Right lobe of liver (tissue), 6 donors: Measurements from ENCODE around the gene TPRKB. TPM values are rescaled to one million over a fixed set of nuclear protein-coding genes. Genes with fewer than 3 reads are reported as not detected.
"Not testable (repeated sequence)": the region's sequence is repeated elsewhere in the genome, so short reads cannot be mapped to it uniquely, and the experiment has no call there.

Experiments used
- ATAC-seq, 4 donors: fragments of 200-7000 bp; cut with Tn5 transposase; one replicate each; pipeline ENCODE4 v1.9.1; 2020; ENCODE audit warnings: mild to moderate bottlenecking in 4 of 4, moderate library complexity in 4 of 4
- DNase-seq, 3 donors: peaks; one replicate each; pipeline ENCODE4 v3.0.0-alpha.2; 2020
- H3K27ac ChIP-seq, 3 donors: fragments of 200-600 bp; one replicate each; pipeline ENCODE4 v1.8.0; 2022
- H3K27me3 ChIP-seq, 2 donors: fragments of 200-600 bp; one replicate each; pipeline ENCODE4 v1.8.0; 2022
- H3K36me3 ChIP-seq, 4 donors: fragments of 200-600 bp; sonication (generic) in 1 of 4; one replicate each; pipeline versions ENCODE4 v1.5.1 to v1.8.0; 2017 to 2022; ENCODE audit warnings: control low read depth in 1 of 4
- H3K4me1 ChIP-seq, 4 donors: fragments of 200-600 bp; sonication (generic) in 1 of 4; one replicate each; pipeline versions ENCODE4 v1.5.1 to v1.8.0; 2017 to 2022; ENCODE audit warnings: control low read depth in 1 of 4
- H3K4me3 ChIP-seq, 3 donors: fragments of 200-600 bp; one replicate each; pipeline ENCODE4 v1.8.0; 2022
- H3K9me3 ChIP-seq, 4 donors: fragments of 200-600 bp; sonication (generic) in 1 of 4; one replicate each; pipeline versions ENCODE4 v1.5.1 to v1.8.0; 2017 to 2022; ENCODE audit warnings: control low read depth in 1 of 4
- POLR2A ChIP-seq: fragments of 450-650 bp; IDR thresholded peaks from one replicate; pipeline ENCODE4 v1.6.1; 2017; ENCODE audit warnings: antibody characterized with exemption, mild to moderate bottlenecking
- WGBS: methylation state at CpG from one replicate; pipeline ENCODE4 v1.1.6; 2018; ENCODE audit warnings: low coverage, low lambda C conversion rate; ENCODE audit not compliant: insufficient coverage; ENCODE audit errors: missing lambda C conversion rate; 5-methylcytosine and 5-hydroxymethylcytosine counted together
- intact Hi-C, 2 donors: fragments of 100-400 bp; cut with DNase I; formaldehyde crosslinking; loops; one replicate each; pipeline versions ENCODE4 v1.11.2 to v1.14.1; 2022
- total RNA-seq, 6 experiments: library from RNA; depleted of rRNA in 2 of 6; stranded (reverse); fragments of >200 nt in 2 of 6; fragmentation: NEBNext Ultra II Directional in 3 of 6; extraction: Animal tissue kit (Norgen Biotek cat#: 25700) in 3 of 6; gene quantifications; one replicate each; pipeline versions ENCODE4 v1.1.0 to v1.2.4, GENCODE V29; 2016 to 2023
- TF ChIP-seq, protein P1 (sequence below), 4 donors: fragments of 200-600 bp in 3 of 4; fragments of 450-650 bp in 1 of 4; IDR thresholded peaks; one replicate each; pipeline versions ENCODE4 v1.5.1 to v1.8.0; 2016 to 2022; ENCODE audit warnings: antibody characterized with exemption in 4 of 4, mild to moderate bottlenecking in 2 of 4
- donor health status: DM: no; HTN: yes; CAD: no.
- donor health status: DM: no; HTN: no; CAD: no.
- donor health status: DM: no; HTN: no; CAD: no.
- donor health status: DM: no; HTN: yes; CAD: no.
- donor health status: DM: no; HTN: yes; CAD: no.

The TPRKB gene
- total RNA-seq, 6 experiments from 2014 or later: 6.9 to 19.8 (median 11.5) TPM

GRCh38 chr2:73759285-73759764 lies 22.2 kb upstream of the TPRKB start:
- Histone ChIP-seq H3K27me3 (no peaks in the 10 kb centered on the region), H3K9me3 (no peaks in the 10 kb centered on the region), H3K4me3 (no peak overlapping the region), H3K36me3 (peaks cover 0 to 24% (median 9%) of the 10 kb centered on the region in 4 donors), H3K27ac (no peak overlapping the region), H3K4me1 (peaks cover 0 to 7% (median 0%) of the 10 kb centered on the region in 4 donors)
- 16% methylated on average over 3 of the region's 3 CpGs for WGBS
- DNase-seq (peak in 1 of 3 donors; percentile 82), ATAC-seq (peak; percentile 74 to 94 (median 88))
- intact Hi-C loops: no loop called here
- TF ChIP-seq POLR2A: no peak
- TF ChIP-seq, protein P1, sequence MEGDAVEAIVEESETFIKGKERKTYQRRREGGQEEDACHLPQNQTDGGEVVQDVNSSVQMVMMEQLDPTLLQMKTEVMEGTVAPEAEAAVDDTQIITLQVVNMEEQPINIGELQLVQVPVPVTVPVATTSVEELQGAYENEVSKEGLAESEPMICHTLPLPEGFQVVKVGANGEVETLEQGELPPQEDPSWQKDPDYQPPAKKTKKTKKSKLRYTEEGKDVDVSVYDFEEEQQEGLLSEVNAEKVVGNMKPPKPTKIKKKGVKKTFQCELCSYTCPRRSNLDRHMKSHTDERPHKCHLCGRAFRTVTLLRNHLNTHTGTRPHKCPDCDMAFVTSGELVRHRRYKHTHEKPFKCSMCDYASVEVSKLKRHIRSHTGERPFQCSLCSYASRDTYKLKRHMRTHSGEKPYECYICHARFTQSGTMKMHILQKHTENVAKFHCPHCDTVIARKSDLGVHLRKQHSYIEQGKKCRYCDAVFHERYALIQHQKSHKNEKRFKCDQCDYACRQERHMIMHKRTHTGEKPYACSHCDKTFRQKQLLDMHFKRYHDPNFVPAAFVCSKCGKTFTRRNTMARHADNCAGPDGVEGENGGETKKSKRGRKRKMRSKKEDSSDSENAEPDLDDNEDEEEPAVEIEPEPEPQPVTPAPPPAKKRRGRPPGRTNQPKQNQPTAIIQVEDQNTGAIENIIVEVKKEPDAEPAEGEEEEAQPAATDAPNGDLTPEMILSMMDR (IDR thresholded peaks at IDR 0.05): no peak

DNA sequence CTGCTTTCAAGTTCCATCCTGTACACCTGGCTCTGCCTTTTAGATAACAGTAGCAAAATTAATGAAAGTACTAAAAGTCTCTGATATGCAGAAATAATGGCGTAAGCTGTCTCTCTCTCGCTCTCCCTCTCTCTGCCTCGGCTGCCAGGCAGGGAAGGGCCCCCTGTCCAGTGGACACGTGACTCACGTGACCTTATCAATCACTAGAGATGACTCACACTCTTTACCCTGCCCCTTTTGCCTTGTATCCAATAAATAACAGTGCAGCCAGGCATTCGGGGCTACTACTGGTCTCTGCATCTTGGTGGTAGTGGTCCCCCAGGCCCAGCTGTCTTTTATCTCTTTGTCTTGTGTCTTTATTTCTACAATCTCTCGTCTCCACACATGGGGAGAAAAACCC lies 17.2 kb upstream of the TPRKB start:
- H3K27ac ChIP-seq, H3K4me3 ChIP-seq, intact Hi-C loops, H3K27me3 ChIP-seq, H3K9me3 ChIP-seq, H3K4me1 ChIP-seq, H3K36me3 ChIP-seq, ATAC-seq, DNase-seq: not testable (repeated sequence)
- 83% methylated on average over 7 of the region's 7 CpGs for WGBS

DNA sequence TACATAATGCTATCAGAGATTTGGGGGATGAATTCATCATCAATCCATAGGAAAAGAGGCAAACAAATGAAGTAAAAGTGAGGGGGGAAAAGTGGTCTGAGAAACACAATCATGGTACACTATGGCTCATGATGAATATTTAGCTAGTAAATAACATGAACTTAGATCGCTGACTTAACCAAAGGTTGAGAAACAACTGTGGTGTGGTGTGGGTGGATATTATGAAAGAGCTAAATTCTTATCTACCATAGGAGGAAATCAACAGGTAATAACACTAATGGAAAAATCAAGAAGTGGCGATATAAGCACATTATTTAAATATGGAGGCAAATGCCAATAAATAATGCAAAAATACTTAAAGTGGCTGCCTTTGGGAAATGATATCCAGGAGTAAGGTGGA lies 12.2 kb upstream of the TPRKB start:
- H3K27ac ChIP-seq: no peak overlapping the region
- intact Hi-C loops: no loop called here
- no peak overlapping the region for H3K4me3 ChIP-seq
- TF ChIP-seq, protein P1 (IDR thresholded peaks at IDR 0.05): no peak
- no peak for TF ChIP-seq POLR2A
- DNase-seq (no peak), ATAC-seq (peak in 1 of 4 donors; percentile 97)
- no peaks in the 10 kb centered on the region for H3K9me3 ChIP-seq
- 34% methylated on average over 2 of the region's 2 CpGs for WGBS
- peaks cover 0 to 17% (median 0%) of the 10 kb centered on the region in 4 donors for H3K36me3 ChIP-seq
- no peaks in the 10 kb centered on the region for H3K27me3 ChIP-seq
- H3K4me1 ChIP-seq: no peaks in the 10 kb centered on the region

GRCh38 chr2:73746877-73747208 lies 9.7 kb upstream of the TPRKB start:
- 94% methylated on average over 3 of the region's 3 CpGs for WGBS
- H3K27me3 ChIP-seq: no peaks in the 10 kb centered on the region
- no peaks in the 10 kb centered on the region for H3K9me3 ChIP-seq
- intact Hi-C loops: no loop called here
- H3K4me3 ChIP-seq: no peak overlapping the region
- peaks cover 0 to 11% (median 0%) of the 10 kb centered on the region in 4 donors for H3K36me3 ChIP-seq
- ATAC-seq (no peak), DNase-seq (no peak)
- H3K4me1 ChIP-seq: no peaks in the 10 kb centered on the region
- no peak for TF ChIP-seq POLR2A
- TF ChIP-seq, protein P1 (IDR thresholded peaks at IDR 0.05): no peak
- no peak overlapping the region for H3K27ac ChIP-seq

DNA sequence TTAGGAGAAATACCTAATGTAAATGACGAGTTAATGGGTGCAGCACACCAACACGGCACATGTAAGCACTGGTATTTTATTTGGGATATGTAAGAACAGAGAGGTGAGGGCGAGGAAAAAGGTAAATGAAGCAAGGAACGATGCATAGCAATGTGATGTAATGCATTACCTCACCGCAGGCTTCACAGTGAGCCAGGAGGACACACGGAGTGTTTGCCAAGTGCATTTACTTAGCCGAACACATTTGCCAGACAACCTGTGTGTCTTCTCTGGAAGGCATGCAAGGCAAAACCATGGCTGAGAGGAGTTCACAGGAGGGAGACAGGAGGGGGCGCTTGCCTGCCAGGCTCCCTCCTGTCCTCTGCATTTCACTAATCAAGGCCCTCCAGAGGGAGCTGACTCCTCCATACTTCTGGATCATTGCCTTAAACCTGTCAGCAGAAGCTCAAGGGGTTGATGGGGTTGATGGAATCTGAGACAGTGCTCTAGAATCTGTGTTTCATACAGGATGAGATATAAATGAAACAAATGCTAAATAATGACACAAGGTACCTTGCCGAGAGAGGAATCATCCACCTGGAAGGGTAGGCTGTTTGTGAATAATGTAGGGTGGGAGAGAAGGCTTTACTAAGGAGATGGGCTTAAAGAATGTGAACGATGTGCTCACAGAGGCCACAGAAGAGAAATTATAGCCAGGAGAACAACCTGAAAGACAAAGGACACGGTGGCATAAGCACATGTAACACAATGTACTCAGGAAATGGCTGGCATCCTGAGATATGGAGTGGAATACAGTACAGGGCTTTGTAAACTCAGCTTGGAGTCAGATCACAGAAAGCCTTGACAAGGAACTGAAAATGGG lies 9.1 kb upstream of the TPRKB start:
- DNase-seq (no peak), ATAC-seq (no peak)
- WGBS: 89% methylated on average over 10 of the region's 11 CpGs
- Histone ChIP-seq H3K27me3 (no peaks in the 10 kb centered on the region), H3K4me1 (no peaks in the 10 kb centered on the region), H3K9me3 (no peaks in the 10 kb centered on the region), H3K36me3 (peaks cover 0 to 10% (median 0%) of the 10 kb centered on the region in 4 donors), H3K4me3 (no peak overlapping the region), H3K27ac (no peak overlapping the region)
- intact Hi-C loops: no loop called here
- TF ChIP-seq POLR2A: no peak
- TF ChIP-seq, protein P1 (IDR thresholded peaks at IDR 0.05): no peak
